Heart left ventricle (tissue), 13 donors: ENCODE results near the gene PRELID2.

Experiments used
- POLR2A ChIP-seq, 2 donors: fragments of 450-650 bp; IDR thresholded peaks; one replicate each; pipeline ENCODE4 v1.6.1; 2017; ENCODE audit warnings: antibody characterized with exemption in 2 of 2, mild to moderate bottlenecking in 2 of 2, moderate library complexity in 2 of 2
- TF ChIP-seq, protein P1 (sequence below), 12 donors: fragments of 200-600 bp; sonication (generic) in 4 of 12; IDR thresholded peaks; one replicate each; pipeline versions ENCODE4 v1.5.0 to v1.8.0; 2018 to 2022; ENCODE audit warnings: antibody characterized with exemption in 12 of 12, mild to moderate bottlenecking in 5 of 12
- donor health status: ischemic (EF 13 %, LVEDD 7.1; RV severe dilation, severe dysfunction).
- donor health status: DM: no; HTN: yes; CAD: no.
- donor health status: DM: no; HTN: no; CAD: no.
- donor health status: ischemic (EF 25% LVEDD 6.9; RV normal size, moderate dysfunction).
- donor health status: ischemic (EF 25% LVEDD 5.7; RV mildly dilated, moderate dysfunction).
- donor health status: ischemic (EF 35%, LVEDD 5.7; RV mildly dilated, moderate dysfunction).
- donor health status: nonischemic (EF 11% LVEDD 7.7; RV severe dilation, severe dysfunction).
- donor health status: DM: yes; HTN: yes; CAD: no.
- donor health status: PGD.
- donor health status: ischemic (EF 29% LVEDD 5.4; RV normal size, mild dysfunction).
- donor health status: nonischemic (EF 23%, LVEDD 6.1; RV moderate dilation, normal function).

DNA sequence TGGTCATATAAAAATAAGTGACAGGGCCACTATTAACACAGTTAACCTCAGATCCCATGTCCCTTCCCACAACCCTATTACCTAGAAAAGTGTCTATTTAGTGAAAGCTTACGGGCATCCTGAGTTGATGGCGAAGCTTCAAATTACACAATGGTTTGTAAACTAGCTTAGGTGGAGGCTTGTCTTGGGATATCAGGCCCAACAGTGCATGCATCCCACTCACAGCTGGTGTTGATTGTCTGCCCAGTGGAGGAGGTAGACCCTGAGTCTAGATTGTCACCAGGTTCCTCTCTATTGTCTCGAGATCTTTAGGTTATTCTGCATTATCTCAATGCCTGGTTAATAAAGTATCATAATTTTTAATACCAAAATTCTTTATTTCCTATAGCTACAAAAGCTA, 30.4 kb downstream of the PRELID2 start:
- TF ChIP-seq, protein P1, sequence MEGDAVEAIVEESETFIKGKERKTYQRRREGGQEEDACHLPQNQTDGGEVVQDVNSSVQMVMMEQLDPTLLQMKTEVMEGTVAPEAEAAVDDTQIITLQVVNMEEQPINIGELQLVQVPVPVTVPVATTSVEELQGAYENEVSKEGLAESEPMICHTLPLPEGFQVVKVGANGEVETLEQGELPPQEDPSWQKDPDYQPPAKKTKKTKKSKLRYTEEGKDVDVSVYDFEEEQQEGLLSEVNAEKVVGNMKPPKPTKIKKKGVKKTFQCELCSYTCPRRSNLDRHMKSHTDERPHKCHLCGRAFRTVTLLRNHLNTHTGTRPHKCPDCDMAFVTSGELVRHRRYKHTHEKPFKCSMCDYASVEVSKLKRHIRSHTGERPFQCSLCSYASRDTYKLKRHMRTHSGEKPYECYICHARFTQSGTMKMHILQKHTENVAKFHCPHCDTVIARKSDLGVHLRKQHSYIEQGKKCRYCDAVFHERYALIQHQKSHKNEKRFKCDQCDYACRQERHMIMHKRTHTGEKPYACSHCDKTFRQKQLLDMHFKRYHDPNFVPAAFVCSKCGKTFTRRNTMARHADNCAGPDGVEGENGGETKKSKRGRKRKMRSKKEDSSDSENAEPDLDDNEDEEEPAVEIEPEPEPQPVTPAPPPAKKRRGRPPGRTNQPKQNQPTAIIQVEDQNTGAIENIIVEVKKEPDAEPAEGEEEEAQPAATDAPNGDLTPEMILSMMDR (IDR thresholded peaks at IDR 0.05), result no peak
- TF ChIP-seq POLR2A (IDR thresholded peaks at IDR 0.05), result no peak
